Cerebellar nuclear complex (tissue), 1 donor: ENCODE data around the gene MUC20.
"Not testable (repeated sequence)": the region's sequence is repeated elsewhere in the genome, so short reads cannot be mapped to it uniquely, and the experiment has no call there.

Experiments used
- DNase-seq, 2 experiments: peaks; one replicate each; lab custom pipeline; 2025; lab: John Stamatoyannopoulos, UW

Gene MUC20

DNA sequence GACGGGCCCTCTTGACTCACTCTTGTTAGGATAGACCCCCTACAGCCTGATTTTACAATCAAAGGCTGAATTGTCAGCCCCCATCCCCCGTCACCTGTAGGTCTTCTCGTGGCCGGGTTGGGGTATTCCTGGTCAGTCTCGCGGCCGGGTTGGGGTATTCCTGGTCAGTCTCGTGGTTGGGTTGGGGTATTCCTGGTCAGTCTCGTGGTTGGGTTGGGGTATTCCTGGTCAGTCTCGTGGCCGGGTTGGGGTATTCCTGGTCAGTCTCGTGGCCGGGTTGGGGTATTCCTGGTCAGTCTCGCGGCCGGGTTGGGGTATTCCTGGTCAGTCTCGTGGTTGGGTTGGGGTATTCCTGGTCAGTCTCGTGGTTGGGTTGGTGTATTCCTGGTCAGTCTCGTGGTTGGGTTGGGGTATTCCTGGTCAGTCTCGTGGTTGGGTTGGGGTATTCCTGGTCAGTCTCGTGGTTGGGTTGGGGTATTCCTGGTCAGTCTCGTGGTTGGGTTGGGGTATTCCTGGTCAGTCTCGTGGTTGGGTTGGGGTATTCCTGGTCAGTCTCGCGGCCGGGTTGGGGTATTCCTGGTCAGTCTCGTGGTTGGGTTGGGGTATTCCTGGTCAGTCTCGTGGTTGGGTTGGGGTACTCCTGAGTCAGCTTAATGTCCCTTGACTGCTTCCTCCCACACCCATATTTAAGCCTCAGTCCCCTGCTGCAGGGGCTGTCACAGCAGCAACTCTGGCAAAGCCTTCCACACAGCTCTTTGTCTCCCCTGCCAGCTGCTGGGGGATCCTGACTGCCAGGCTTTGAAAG, 50.3 kb downstream of the MUC20 start:
- DNase-seq, result not testable (repeated sequence)

- DNase-seq, result no peak
These were observed 51.0 kb downstream of the MUC20 start for GRCh38 chr3:195771646-195772300.

DNA sequence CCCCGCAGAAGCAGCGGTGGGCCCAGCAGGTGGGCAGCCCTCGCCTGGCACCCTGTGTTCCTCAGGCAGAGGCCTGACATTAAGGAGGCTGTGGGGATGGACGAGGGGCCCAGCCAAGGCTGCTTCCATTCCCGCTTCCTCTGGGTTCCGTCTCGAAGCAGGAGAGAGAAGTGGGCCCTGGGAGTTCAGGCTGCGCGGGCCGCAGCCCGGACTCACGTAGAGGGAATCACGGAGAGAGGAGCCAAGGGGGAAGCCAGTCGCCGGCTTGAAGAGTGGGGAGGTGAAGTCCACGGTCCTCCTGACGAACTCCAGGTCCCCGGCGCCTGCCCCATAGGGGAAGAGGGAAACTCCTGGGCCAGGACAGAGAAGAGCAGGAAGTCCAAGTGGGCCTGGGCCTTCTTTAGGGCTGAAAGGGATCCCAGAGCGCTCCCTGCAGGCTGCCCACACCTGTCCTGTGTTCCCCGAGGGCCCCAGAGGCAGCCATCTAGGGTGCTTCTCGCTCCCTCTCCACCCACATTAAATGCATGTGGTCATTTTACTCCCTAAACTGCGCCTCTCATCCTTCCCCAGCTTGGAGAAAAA, 53.3 kb downstream of the MUC20 start:
- DNase-seq, result no peak

DNA sequence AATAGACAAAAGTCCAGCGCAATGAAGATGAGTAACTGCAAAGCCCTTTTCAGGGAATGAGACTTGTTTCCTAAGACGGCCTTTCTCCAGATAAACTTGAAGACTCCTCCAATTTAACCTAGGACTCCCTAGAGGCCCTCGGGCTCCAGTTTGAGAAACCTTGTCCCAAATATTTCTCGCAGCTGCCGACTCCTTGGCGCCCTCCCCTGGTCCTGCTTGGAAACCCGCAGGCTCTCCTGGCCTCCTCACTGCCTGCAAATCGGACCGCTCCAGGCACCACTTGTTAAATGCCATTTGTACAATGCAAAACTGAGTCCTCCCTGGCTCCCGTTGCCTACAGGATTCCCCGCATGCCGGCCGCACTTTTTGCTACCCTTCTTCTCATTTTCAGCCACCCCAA, 54.1 kb downstream of the MUC20 start:
- no peak for DNase-seq

DNA sequence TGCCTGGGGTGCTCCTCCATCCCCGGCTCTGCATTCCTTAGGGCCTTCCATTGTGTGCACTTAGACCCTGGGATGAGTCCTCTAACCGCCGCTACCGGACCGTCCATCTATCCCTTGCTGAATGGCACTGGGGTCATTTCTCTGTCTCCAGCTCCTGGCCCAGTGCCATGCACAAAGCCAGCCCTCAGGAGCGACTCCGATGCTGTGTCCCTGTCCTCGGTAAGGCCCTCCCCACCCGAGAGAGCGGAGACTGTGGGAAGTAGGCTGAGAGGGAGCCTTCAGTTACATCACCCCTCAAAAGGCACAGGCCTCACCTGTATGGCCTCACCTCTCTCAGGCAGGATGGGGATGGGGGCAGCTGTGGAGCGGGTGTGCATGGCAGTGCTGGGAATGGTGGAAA, 57.2 kb downstream of the MUC20 start:
- DNase-seq, result no peak

GRCh38 chr3:195781236-195781635, 60.5 kb downstream of the MUC20 start:
- DNase-seq, result not testable (repeated sequence)
